Skeletal muscle tissue (tissue), 4 donors: Measurements from ENCODE around the gene BTG4. TPM values are rescaled to one million over a fixed set of nuclear protein-coding genes. Genes with fewer than 3 reads are reported as not detected.

ENCODE experiments used
- H3K27ac ChIP-seq: one replicate; pipeline ENCODE4 v1.7.0; 2013; ENCODE audit warnings: mild to moderate bottlenecking, low read depth, low read length, inconsistent platforms
- H3K27me3 ChIP-seq, 3 donors: one replicate each; pipeline ENCODE4 v1.7.0; 2013; ENCODE audit warnings: low read length in 3 of 3; ENCODE audit not compliant: control insufficient read depth in 3 of 3, insufficient read depth in 3 of 3
- H3K36me3 ChIP-seq, 3 donors: one replicate each; pipeline ENCODE4 v1.7.0; 2013; ENCODE audit warnings: low read length in 3 of 3; ENCODE audit not compliant: control insufficient read depth in 3 of 3, insufficient read depth in 3 of 3
- H3K4me1 ChIP-seq, 3 donors: one replicate each; pipeline ENCODE4 v1.7.0; 2013; ENCODE audit warnings: low read length in 3 of 3, mild to moderate bottlenecking in 3 of 3; ENCODE audit not compliant: control insufficient read depth in 3 of 3, insufficient read depth in 3 of 3
- H3K4me3 ChIP-seq, 3 donors: one replicate each; pipeline ENCODE4 v1.7.0; 2013; ENCODE audit warnings: low read length in 3 of 3
- H3K9ac ChIP-seq, 3 donors: one replicate each; pipeline ENCODE4 v1.7.0; 2013; ENCODE audit warnings: low read length in 3 of 3, mild to moderate bottlenecking in 3 of 3, moderate library complexity in 2 of 3, low read depth in 1 of 3
- H3K9me3 ChIP-seq, 3 donors: one replicate each; pipeline ENCODE4 v1.7.0; 2013; ENCODE audit warnings: low read length in 3 of 3; ENCODE audit not compliant: control insufficient read depth in 3 of 3
- total RNA-seq: library from RNA; depleted of rRNA; stranded (reverse); fragments of >200 nt; gene quantifications from one replicate; pipeline ENCODE4 v1.2.3, GENCODE V29; 2014
- donor health status: Osteomylitis.

BTG4 gene
- total RNA-seq, 1 donor from 2014 or later: not detected

DNA sequence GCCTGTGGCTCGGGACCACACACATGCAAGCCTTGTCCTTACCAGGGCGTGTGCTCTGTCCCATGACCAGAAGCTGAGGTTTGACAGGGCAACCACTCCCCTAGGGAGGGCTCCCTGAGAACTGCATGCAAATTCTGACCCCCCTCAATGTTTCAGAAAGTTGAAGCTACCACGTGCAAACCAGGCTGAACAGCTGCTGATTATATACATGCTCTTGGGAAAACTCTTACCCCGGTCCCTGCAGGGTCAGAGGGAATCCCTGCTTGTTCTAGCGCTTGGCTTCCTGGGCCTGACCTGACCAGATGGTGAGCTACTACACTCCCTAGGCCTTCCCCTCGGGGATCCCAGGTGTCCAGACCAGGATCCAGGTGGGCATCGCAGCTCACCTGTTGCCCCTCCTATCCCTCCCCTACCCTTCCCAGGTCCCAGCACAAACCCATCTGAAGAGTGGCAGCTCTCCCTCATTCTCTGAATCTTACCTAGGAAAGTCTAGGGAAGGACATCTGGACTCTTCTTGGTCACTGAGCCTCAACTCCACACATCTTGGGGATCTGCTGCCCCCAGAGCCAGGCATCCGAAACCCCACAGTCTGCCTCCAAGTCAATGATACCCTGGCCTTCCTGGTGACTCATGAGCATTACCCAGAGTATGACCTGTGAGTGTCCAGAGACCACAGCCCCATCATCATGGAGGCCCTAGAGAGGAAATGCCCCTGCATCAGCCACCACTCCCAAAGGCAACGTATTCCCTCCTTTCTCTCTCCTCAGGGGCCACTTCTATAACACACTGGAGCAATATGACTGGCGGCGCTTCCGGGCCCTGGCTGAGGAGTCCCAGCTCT is 61.5 kb downstream of the BTG4 start:
- Histone ChIP-seq H3K36me3 (no peaks in the 10 kb centered on the region), H3K27ac (no peak overlapping the region), H3K4me1 (peaks cover 20 to 31% (median 26%) of the 10 kb centered on the region in 3 donors), H3K9me3 (no peaks in the 10 kb centered on the region), H3K27me3 (no peaks in the 10 kb centered on the region), H3K9ac (no peak overlapping the region), H3K4me3 (no peak overlapping the region)

DNA sequence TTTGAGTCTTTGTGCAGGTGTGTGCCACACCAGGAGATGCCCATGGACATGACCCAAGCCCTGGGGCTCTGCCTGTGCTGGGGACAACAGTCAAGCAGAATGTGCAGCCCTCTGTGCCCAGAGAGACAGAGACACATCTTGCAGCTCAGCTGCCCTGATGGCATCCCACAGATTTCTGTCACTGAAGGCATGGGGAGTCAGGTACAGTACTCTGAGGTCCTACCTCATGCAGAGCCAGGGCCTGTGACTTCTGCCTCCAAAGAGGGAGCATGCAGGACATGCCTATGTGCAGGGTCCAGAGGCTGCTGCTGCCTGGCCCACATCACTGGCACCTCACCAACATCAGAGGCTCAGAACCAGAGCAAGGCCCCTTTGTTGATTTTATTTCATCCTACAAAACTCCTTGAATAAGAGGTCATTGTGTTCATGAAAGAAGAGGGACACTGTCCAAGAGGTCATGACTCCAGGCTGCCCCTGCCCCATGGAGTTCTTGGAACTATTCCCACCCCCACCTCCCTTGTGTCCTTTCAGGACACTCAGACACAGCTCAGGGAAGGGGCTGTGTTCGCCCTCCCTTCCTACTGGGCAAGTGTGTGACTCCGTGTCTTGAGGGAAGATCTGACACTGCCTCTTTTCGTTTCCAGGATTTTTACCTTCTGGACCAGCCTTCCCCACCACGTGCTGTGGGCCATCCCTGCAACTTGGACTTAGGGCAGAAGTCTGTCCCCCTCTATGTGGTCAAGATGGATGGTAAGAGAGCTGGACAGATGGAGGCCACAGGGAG is 62.3 kb downstream of the BTG4 start:
- H3K9me3 ChIP-seq: no peaks in the 10 kb centered on the region
- H3K27me3 ChIP-seq: no peaks in the 10 kb centered on the region
- H3K4me3 ChIP-seq: no peak overlapping the region
- peaks cover 20 to 33% (median 29%) of the 10 kb centered on the region in 3 donors for H3K4me1 ChIP-seq
- H3K9ac ChIP-seq: no peak overlapping the region
- H3K27ac ChIP-seq: no peak overlapping the region
- no peaks in the 10 kb centered on the region for H3K36me3 ChIP-seq

DNA sequence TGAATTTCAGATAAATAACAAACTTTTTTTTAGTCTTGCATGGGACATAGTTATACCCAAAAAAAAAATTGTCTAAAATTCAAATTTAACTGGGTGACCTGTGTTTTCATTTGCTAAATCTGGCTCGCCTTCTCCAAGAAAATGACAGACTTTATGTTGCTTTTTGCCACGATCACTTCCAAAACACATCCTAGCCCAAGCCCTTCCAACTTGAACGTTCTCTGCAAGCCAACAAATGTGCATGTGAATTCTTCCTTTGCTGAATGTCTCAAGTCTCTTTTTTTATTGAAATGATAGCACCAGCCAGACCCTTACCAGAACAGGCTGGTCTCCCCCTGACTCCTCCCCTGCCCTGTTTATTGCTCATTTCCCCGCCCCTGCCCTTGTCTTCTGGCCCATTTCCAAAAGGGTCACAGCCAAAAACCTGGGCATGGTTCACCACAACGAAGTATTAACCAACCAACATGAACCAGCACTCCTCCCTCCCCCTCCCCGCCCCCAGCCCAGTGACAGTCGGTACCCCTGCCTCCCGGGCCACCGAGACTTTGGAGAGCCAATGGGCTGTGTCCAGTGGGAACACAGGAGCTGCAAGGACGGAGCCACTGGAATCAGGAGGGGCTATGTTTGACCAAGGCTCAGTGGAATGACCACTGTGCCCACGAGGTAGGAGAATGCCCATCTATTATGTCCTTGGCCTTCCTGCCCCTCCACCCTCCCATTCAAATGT is 63.2 kb downstream of the BTG4 start:
- Histone ChIP-seq H3K4me3 (no peak overlapping the region), H3K27ac (no peak overlapping the region), H3K9ac (peak overlapping the region in 1 of 3 donors; percentile 45), H3K27me3 (no peaks in the 10 kb centered on the region), H3K9me3 (no peaks in the 10 kb centered on the region), H3K36me3 (no peaks in the 10 kb centered on the region), H3K4me1 (peaks cover 20 to 33% (median 30%) of the 10 kb centered on the region in 3 donors)

DNA sequence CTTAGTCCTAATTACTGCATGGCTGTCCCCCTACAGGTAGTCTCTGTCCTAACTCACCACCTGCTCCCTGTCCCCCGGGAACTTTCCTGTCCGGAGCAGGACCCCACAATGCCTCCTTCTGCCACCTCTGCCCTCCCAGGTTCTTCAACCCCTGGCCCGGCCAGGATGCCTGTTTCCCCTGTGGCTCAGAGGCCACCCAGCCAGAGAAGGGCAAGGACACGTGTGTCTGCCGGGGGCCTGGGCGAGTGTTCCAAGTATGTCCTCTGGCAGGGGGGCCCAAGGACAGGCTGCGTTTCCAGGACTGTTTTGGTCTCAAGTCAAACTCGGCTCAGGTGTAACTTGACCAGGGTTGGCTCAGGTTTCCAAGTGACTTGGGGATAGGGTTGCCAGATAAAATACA is 63.8 kb downstream of the BTG4 start:
- Histone ChIP-seq H3K27ac (no peak overlapping the region), H3K4me1 (peaks cover 20 to 33% (median 30%) of the 10 kb centered on the region in 3 donors), H3K9me3 (no peaks in the 10 kb centered on the region)

DNA sequence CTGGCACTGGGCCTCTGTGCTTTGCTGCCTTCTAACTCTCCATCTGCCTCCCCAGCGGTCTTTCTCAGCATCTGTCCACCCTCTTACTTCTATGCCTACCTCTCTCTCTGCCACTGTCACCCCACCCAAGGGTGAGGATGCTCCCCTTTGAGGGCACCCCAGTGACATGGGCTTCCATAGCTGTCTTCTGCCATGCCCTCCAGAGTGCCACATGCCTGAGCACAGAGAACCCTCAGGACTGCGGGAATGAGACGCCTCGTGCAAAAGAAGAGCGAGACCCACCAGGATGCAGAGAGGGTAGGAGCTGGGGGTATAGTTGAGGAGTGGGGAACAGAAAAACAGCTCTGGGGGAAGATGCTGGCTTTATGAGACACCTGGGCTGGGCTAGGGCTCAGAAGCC is 64.3 kb downstream of the BTG4 start:
- Histone ChIP-seq H3K27me3 (no peaks in the 10 kb centered on the region), H3K4me3 (no peak overlapping the region), H3K36me3 (no peaks in the 10 kb centered on the region), H3K4me1 (peaks cover 20 to 33% (median 30%) of the 10 kb centered on the region in 3 donors), H3K9me3 (no peaks in the 10 kb centered on the region), H3K27ac (no peak overlapping the region), H3K9ac (peak overlapping the region in 2 of 3 donors; percentile 45 to 68)

More for the DNA sequence above, 63.8 kb downstream of the BTG4 start:
- peak overlapping the region in 1 of 3 donors; percentile 34 for H3K4me3 ChIP-seq
- peak overlapping the region in 2 of 3 donors; percentile 45 to 68 for H3K9ac ChIP-seq
- H3K36me3 ChIP-seq: no peaks in the 10 kb centered on the region
- H3K27me3 ChIP-seq: no peaks in the 10 kb centered on the region

DNA sequence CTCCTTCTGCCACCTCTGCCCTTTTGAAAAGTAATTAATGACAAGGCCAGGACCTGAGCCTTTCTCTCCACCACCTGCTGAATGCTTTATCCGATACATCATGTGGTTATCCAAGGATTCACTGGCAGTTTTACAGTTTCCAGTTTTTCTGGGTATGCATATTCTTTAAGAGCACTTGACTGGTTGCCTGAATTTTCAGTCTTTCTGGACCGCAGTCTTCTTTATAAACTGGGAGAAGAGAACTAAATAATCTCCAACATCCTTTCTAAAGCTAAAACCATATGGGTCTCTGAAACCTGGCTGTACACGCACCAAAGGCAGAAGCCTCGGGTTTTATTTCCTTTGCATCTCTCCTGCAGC is 65.1 kb downstream of the BTG4 start:
- Histone ChIP-seq H3K27ac (no peak overlapping the region), H3K4me1 (peaks cover 20 to 33% (median 30%) of the 10 kb centered on the region in 3 donors), H3K27me3 (no peaks in the 10 kb centered on the region), H3K9ac (peak overlapping the region in 1 of 3 donors; percentile 68), H3K9me3 (no peaks in the 10 kb centered on the region), H3K4me3 (no peak overlapping the region), H3K36me3 (no peaks in the 10 kb centered on the region)

DNA sequence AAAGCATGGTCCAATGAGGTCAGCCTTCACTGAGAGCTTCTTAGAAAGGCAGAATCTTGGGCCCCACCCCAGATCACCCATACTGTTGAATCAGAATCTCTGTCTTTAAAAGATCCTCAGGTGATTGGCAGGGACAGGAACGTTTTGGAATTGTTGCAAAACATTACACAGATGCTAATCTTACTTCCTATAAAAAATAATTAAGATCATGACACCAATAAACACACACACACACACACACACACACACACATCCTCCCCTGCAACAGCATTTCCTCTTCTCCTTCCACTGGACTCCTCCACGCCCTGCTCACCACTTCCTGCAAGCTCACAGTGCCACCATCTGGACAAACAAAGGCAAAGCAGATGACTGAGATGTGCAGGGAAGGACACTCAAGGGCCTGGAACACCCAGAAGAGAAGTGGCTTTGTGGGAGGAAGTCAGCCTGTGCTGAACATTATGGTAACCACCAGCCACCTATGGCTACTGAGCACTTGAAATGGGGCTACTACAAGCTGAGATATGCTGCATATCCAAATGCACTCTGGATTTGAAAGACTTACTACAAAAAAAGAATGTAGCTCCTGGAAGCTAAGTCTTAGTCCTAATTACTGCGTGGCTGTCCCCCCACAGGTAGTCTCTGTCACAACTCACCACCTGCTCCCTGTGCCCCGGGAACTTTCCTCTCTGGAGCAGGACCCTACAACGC is 65.6 kb downstream of the BTG4 start:
- peak overlapping the region in 1 of 3 donors; percentile 17 for H3K9ac ChIP-seq
- no peaks in the 10 kb centered on the region for H3K9me3 ChIP-seq
- peaks cover 20 to 33% (median 30%) of the 10 kb centered on the region in 3 donors for H3K4me1 ChIP-seq
- H3K27me3 ChIP-seq: no peaks in the 10 kb centered on the region
- no peak overlapping the region for H3K27ac ChIP-seq
- no peaks in the 10 kb centered on the region for H3K36me3 ChIP-seq
- H3K4me3 ChIP-seq: no peak overlapping the region

DNA sequence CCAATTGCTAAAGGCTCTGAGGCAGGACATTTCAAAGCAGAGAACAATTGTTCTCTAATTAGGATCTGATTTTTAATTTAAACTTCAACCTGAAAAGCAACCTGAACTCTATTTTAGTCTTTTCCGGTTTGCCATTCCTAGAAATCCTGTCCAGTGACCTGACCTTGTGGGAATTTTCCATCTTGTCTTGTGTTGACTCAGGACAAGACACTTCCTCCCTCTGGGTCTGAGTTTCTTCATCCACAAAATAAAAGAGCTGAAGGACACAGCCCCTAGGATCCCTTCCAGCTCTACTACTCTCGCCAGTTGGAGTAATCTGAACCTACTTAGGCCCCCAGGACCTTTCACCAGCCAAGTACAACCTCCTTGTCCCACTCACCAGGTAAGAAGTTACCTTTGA is 66.6 kb downstream of the BTG4 start:
- H3K4me3 ChIP-seq: no peak overlapping the region
- no peaks in the 10 kb centered on the region for H3K9me3 ChIP-seq
- peaks cover 20 to 33% (median 30%) of the 10 kb centered on the region in 3 donors for H3K4me1 ChIP-seq
- no peaks in the 10 kb centered on the region for H3K36me3 ChIP-seq
- no peaks in the 10 kb centered on the region for H3K27me3 ChIP-seq
- H3K9ac ChIP-seq: no peak overlapping the region
- no peak overlapping the region for H3K27ac ChIP-seq
